Measurements from ENCODE around the gene MAST4. TPM values are rescaled to one million over a fixed set of nuclear protein-coding genes. Genes with fewer than 3 reads are reported as not detected.

MAST4 gene
- total and polyA plus RNA-seq, 2 of the 4 experiments (the other 2 are of a cell fraction) = 4.8 to 6.8 TPM

DNA sequence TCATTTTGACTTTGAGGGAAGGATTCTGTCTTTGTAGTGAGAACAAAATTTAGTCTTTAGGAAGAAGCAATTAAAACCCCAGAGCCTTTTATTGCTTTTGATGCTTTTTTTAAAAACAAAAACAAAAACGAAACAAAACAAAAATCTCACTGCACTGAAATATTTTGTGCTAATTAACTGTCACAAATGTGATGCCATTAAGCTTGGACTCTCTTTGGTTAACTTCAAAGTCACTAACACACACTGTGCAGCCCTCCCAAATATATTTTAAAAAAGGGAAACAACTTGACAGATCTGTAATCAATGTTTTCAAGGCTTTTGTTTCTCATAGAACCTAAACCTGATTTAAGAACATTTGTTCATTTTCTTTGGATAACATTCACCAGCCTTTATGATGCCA lies 290.7 kb downstream of the MAST4 start:
- ChIA-PET CTCF (no interaction called here), POLR2A (ENCODE audit: unreplicated experiment) (no interaction called here)
- no peak overlapping the region for H3K27ac ChIP-seq (ENCODE audit: insufficient read depth, low read length)
- H2BK20ac ChIP-seq (ENCODE audit: low read depth, low read length) = no peak overlapping the region
- no peaks in the 10 kb centered on the region for H3K9me3 ChIP-seq (ENCODE audit: control insufficient read depth, insufficient read depth, low read length)
- ATAC-seq (ENCODE audit: low read depth) (no peak), DNase-seq (no peak)
- no peak overlapping the region for H4K8ac ChIP-seq (ENCODE audit: low read depth in 2 of 2, low read length in 2 of 2)
- H3K14ac ChIP-seq (replicated peaks; ENCODE audit: low read depth, low read length) = no peak overlapping the region
- no peak overlapping the region for H3K4me3 ChIP-seq (ENCODE audit: insufficient read depth, low read depth, low read length)
- H3K27me3 ChIP-seq (ENCODE audit: control insufficient read depth, insufficient read depth, low read length) = peaks cover 1% of the 10 kb centered on the region
- H3K4ac ChIP-seq (ENCODE audit: low read depth, low read length) = no peak overlapping the region
- no peak overlapping the region for H4K91ac ChIP-seq (ENCODE audit: insufficient read depth, low read depth, low read length)
- no peaks in the 10 kb centered on the region for H3K36me3 ChIP-seq (ENCODE audit: control insufficient read depth, insufficient read depth, low read length)
- H3K23ac ChIP-seq (ENCODE audit: low read depth, low read length) = no peak overlapping the region
- no peak overlapping the region for H3K18ac ChIP-seq (ENCODE audit: low read depth, low read length)
- H3K4me2 ChIP-seq (ENCODE audit: low read depth, low read length) = no peak overlapping the region
- TF ChIP-seq, protein P1, sequence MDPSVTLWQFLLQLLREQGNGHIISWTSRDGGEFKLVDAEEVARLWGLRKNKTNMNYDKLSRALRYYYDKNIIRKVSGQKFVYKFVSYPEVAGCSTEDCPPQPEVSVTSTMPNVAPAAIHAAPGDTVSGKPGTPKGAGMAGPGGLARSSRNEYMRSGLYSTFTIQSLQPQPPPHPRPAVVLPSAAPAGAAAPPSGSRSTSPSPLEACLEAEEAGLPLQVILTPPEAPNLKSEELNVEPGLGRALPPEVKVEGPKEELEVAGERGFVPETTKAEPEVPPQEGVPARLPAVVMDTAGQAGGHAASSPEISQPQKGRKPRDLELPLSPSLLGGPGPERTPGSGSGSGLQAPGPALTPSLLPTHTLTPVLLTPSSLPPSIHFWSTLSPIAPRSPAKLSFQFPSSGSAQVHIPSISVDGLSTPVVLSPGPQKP (IDR thresholded peaks at IDR 0.05; ENCODE audit: borderline replicate concordance, low read depth, low read length) = no peak
- no peak for TF ChIP-seq CEBPB (IDR thresholded peaks at IDR 0.05; ENCODE audit: low read depth, low read length)
- TF ChIP-seq RAD21 (IDR thresholded peaks at IDR 0.05; ENCODE audit: low read length) = no peak
- no peak for TF ChIP-seq RCOR1 (IDR thresholded peaks at IDR 0.05; ENCODE audit: insufficient replicate concordance, low read length)
- TF ChIP-seq NFE2L2 (IDR thresholded peaks at IDR 0.05; ENCODE audit: low read depth, low read length) = no peak
- TF ChIP-seq CHD1 (IDR thresholded peaks at IDR 0.05; ENCODE audit: low read depth, low read length) = no peak
- no peak overlapping the region for H3K9ac ChIP-seq (ENCODE audit: low read depth, low read length)
- H4K5ac ChIP-seq (ENCODE audit: low read depth, low read length) = no peak overlapping the region
- dilution Hi-C loops (cut with HindIII; ENCODE audit: low sequenced_read_pairs, unreplicated experiment) = no loop called here
- in situ Hi-C loops (cut with MboI; ENCODE audit: low sequenced_read_pairs) = no loop called here
- no peaks in the 10 kb centered on the region for H3K79me1 ChIP-seq (ENCODE audit: low read depth in 1 of 2, low read length in 2 of 2)
- H4K20me1 ChIP-seq (ENCODE audit: insufficient read depth, low read length) = no peaks in the 10 kb centered on the region
- H2BK15ac ChIP-seq (ENCODE audit: low read depth, low read length) = no peak overlapping the region
- no peak overlapping the region for H2AK5ac ChIP-seq (ENCODE audit: low read depth, low read length)
- H2AK9ac ChIP-seq (replicated peaks; ENCODE audit: low read depth, low read length, poor library complexity) = no peak overlapping the region
- H2BK120ac ChIP-seq (ENCODE audit: low read depth, low read length) = no peak overlapping the region
- BruUV-seq (replicated peaks) = no TSS peak
- intact Hi-C loops (cut with micrococcal nuclease) = no loop called here
- H3K4me1 ChIP-seq (ENCODE audit: control insufficient read depth, insufficient read depth, low read length) = no peaks in the 10 kb centered on the region; the same call in none of the 2 replicates
- no peak overlapping the region for H3K56ac ChIP-seq (ENCODE audit: extremely low read depth, insufficient read depth, low read length)
- H2BK5ac ChIP-seq (ENCODE audit: low read depth, low read length, poor library complexity, severe bottlenecking) = no peak overlapping the region
- no peak overlapping the region for H2AFZ ChIP-seq (replicated peaks; ENCODE audit: low read length, poor library complexity)
- no peaks in the 10 kb centered on the region for H3K9me1 ChIP-seq (ENCODE audit: insufficient read depth, low read length)
- no CpG with 5 or more reads among the region's 1 CpG for WGBS, 2 experiments (ENCODE audit: extremely low coverage in 2 of 2, insufficient read length in 1 of 2)

Measured in IMR-90 (cell line).